ENCODE measurements around the gene G2E3.
A peak's percentile ranks its signal among the peaks of the same experiment; 100 is the strongest.
"Not testable (repeated sequence)": the region's sequence is repeated elsewhere in the genome, so short reads cannot be mapped to it uniquely, and the experiment has no call there.

G2E3 gene

GRCh38 chr14:30558675-30559555, at the start of gene G2E3:
Gene G2E3, plus strand, starts transcription at chr14:30559158. Its CDS starts 21,922 bp downstream, at chr14:30581080.
- DNase-seq, result peak; percentile 89

GRCh38 chr14:30517737-30518136, 41.2 kb upstream of the G2E3 start:
- DNase-seq, result no peak

GRCh38 chr14:30518867-30519560, 39.9 kb upstream of the G2E3 start:
- no peak for DNase-seq

GRCh38 chr14:30519961-30520360, 39.0 kb upstream of the G2E3 start:
- no peak for DNase-seq

GRCh38 chr14:30520536-30520935, 38.4 kb upstream of the G2E3 start:
- DNase-seq, result no peak

- DNase-seq, result no peak
These were observed 36.8 kb upstream of the G2E3 start for GRCh38 chr14:30521899-30522736.

- no peak for DNase-seq
These were observed 33.1 kb upstream of the G2E3 start for GRCh38 chr14:30525833-30526232.

GRCh38 chr14:30527196-30527595, 31.8 kb upstream of the G2E3 start:
- DNase-seq, result no peak

- no peak for DNase-seq
These were observed 30.8 kb upstream of the G2E3 start for GRCh38 chr14:30528119-30528518.

- DNase-seq, result no peak
These were observed 29.9 kb upstream of the G2E3 start for GRCh38 chr14:30528778-30529642.

- no peak for DNase-seq
These were observed 26.7 kb upstream of the G2E3 start for GRCh38 chr14:30532264-30532663.

- DNase-seq, result no peak
These were observed 25.8 kb upstream of the G2E3 start for GRCh38 chr14:30533126-30533525.

GRCh38 chr14:30541318-30541717, 17.6 kb upstream of the G2E3 start:
- DNase-seq, result no peak

GRCh38 chr14:30546735-30547134, 12.2 kb upstream of the G2E3 start:
- not testable (repeated sequence) for DNase-seq

- DNase-seq, result no peak
These were observed 11.4 kb upstream of the G2E3 start for GRCh38 chr14:30547388-30548048.

- no peak for DNase-seq
These were observed 8.6 kb upstream of the G2E3 start for GRCh38 chr14:30550335-30550734.

- no peak for DNase-seq
These were observed 7.5 kb upstream of the G2E3 start for GRCh38 chr14:30551460-30551859.

- no peak for DNase-seq
These were observed 5.5 kb upstream of the G2E3 start for GRCh38 chr14:30553311-30553989.

GRCh38 chr14:30558362-30558674, 640 bp upstream of the G2E3 start:
- DNase-seq, result no peak

GRCh38 chr14:30559638-30560091, 707 bp downstream of the G2E3 start:
- DNase-seq, result no peak

- no peak for DNase-seq
These were observed 1.6 kb downstream of the G2E3 start for GRCh38 chr14:30560581-30560980.
